Measurements from ENCODE around the gene COL8A1. TPM values are rescaled to one million over a fixed set of nuclear protein-coding genes. Genes with fewer than 3 reads are reported as not detected.

Gene COL8A1
- total RNA-seq, 1 experiment from 2014 or later = 0.13 TPM

- no peak for ATAC-seq
These were observed 71.7 kb downstream of the COL8A1 start for GRCh38 chr3:99710094-99710493.

DNA sequence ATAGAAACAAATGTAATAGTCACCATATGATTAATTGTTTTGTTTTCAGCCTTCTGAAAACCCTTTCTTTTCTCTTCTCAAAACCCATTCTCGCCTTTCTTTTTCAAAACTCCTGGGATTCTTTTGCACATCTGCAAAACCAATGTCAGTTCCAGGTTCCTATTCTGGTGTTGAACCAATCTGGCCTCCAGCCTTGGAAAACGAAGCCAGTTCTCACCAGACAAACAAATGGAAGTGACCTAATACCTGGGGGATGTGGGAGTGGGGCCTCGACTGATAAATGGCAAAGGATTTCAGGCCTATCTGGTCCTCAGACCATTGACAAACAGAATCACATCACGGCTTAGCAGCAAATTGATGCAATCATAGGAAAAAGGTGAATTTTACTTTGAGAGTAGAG lies 73.0 kb downstream of the COL8A1 start:
- no peaks in the 10 kb centered on the region for H3K4me1 ChIP-seq (ENCODE audit: control insufficient read depth, insufficient read depth, low read length)
- no peak overlapping the region for H3K4me3 ChIP-seq (ENCODE audit: low read depth in 2 of 2, low read length in 2 of 2)
- no peak for DNase-seq (ENCODE audit: low read depth, low spot score)
- peaks cover 3% of the 10 kb centered on the region; the same call in 1 of the 2 replicates for H3K27me3 ChIP-seq (ENCODE audit: control insufficient read depth, insufficient read depth, low read length)
- no peaks in the 10 kb centered on the region for H3K9me3 ChIP-seq (ENCODE audit: control insufficient read depth, insufficient read depth, low read depth, low read length)
- H3K36me3 ChIP-seq (ENCODE audit: control insufficient read depth, insufficient read depth, low read length) = no peaks in the 10 kb centered on the region
- intact Hi-C loops (cut with micrococcal nuclease; ENCODE audit: unreplicated experiment) (no loop called here), in situ Hi-C loops (cut with HindIII; ENCODE audit: low pct_unique_long_range_greater_than_20kb, low sequenced_read_pairs) (no loop called here)
- no peak for ATAC-seq
- ChIA-PET CTCF (no interaction called here), POLR2A (no interaction called here)
- TF ChIP-seq TCF7L2 (IDR thresholded peaks at IDR 0.05; ENCODE audit: low read depth, low read length) (no peak), SIN3A (IDR thresholded peaks at IDR 0.05; ENCODE audit: borderline replicate concordance, insufficient read depth, low read depth, low read length) (no peak)
- TF ChIP-seq, protein P1, sequence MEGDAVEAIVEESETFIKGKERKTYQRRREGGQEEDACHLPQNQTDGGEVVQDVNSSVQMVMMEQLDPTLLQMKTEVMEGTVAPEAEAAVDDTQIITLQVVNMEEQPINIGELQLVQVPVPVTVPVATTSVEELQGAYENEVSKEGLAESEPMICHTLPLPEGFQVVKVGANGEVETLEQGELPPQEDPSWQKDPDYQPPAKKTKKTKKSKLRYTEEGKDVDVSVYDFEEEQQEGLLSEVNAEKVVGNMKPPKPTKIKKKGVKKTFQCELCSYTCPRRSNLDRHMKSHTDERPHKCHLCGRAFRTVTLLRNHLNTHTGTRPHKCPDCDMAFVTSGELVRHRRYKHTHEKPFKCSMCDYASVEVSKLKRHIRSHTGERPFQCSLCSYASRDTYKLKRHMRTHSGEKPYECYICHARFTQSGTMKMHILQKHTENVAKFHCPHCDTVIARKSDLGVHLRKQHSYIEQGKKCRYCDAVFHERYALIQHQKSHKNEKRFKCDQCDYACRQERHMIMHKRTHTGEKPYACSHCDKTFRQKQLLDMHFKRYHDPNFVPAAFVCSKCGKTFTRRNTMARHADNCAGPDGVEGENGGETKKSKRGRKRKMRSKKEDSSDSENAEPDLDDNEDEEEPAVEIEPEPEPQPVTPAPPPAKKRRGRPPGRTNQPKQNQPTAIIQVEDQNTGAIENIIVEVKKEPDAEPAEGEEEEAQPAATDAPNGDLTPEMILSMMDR (IDR thresholded peaks at IDR 0.05) = no peak
- H3K27ac ChIP-seq (ENCODE audit: low read length) = no peak overlapping the region
- BruUV-seq (replicated peaks) = no TSS peak

More at GRCh38 chr3:99710094-99710493, 71.7 kb downstream of the COL8A1 start:
- Histone ChIP-seq H3K27me3 (ENCODE audit: control insufficient read depth, insufficient read depth, low read length) (no peaks in the 10 kb centered on the region; the same call in 1 of the 2 replicates), H3K4me3 (ENCODE audit: low read depth in 2 of 2, low read length in 2 of 2) (no peak overlapping the region), H3K9me3 (ENCODE audit: control insufficient read depth, insufficient read depth, low read depth, low read length) (no peaks in the 10 kb centered on the region), H3K4me1 (ENCODE audit: control insufficient read depth, insufficient read depth, low read length) (no peaks in the 10 kb centered on the region), H3K36me3 (ENCODE audit: control insufficient read depth, insufficient read depth, low read length) (no peaks in the 10 kb centered on the region), H3K27ac (ENCODE audit: low read length) (no peak overlapping the region)
- TF ChIP-seq POLR2AphosphoS5 (IDR thresholded peaks at IDR 0.05; ENCODE audit: low read depth, low read length) (no peak), TCF7L2 (IDR thresholded peaks at IDR 0.05; ENCODE audit: low read depth, low read length) (no peak), REST (IDR thresholded peaks at IDR 0.05; ENCODE audit: insufficient read depth in 1 of 2, low read depth in 2 of 2, low read length in 1 of 2) (no peak), SIN3A (IDR thresholded peaks at IDR 0.05; ENCODE audit: borderline replicate concordance, insufficient read depth, low read depth, low read length) (no peak)
- TF ChIP-seq, protein P1 (IDR thresholded peaks at IDR 0.05) = no peak
- no TSS peak for BruUV-seq (replicated peaks)
- DNase-seq (ENCODE audit: low read depth, low spot score) = no peak
- intact Hi-C loops (cut with micrococcal nuclease; ENCODE audit: unreplicated experiment) = no loop called here
- POLR2A ChIA-PET = no interaction called here
- in situ Hi-C loops (cut with HindIII; ENCODE audit: low pct_unique_long_range_greater_than_20kb, low sequenced_read_pairs) = no loop called here
- CTCF ChIA-PET = no interaction called here

Measured in Panc1 (cell line).